ENCODE measurements around the gene MARCHF10.

- TF ChIP-seq CTCF (IDR thresholded peaks at IDR 0.05; ENCODE audit: poor library complexity) = no peak
- TF ChIP-seq EZH2 (IDR thresholded peaks at IDR 0.05; ENCODE audit: borderline replicate concordance) = no peak
Measured at GRCh38 chr17:62760945-62761267, 47.2 kb downstream of the MARCHF10 start.

All from hepatocyte (in vitro differentiated cells).